HepG2 (cell line): ENCODE results near the gene TMEM250. TPM values are rescaled to one million over a fixed set of nuclear protein-coding genes. Genes with fewer than 3 reads are reported as not detected.

Source experiments
- ATAC-seq: fragments of 200-7000 bp; cut with Tn5 transposase; 3 replicates; pipeline ENCODE4 v1.9.1; 2020; ENCODE audit warnings: mild to moderate bottlenecking, moderate library complexity
- BruUV-seq: library from RNA; stranded (reverse); fragments of 400-500 nt; replicated peaks from 2 replicates; lab custom pipeline; 2021; lab: Mats Ljungman, UMichigan
- CTCF ChIA-PET: fragments of 300-600 bp; formaldehyde crosslinking; extraction: SDS; loops from one replicate; lab custom pipeline; 2021; ENCODE audit warnings: low total read pairs, inconsistent platforms, low intra/inter-chr PET ratio; lab: Yijun Ruan, JAX
- POLR2A ChIA-PET: fragments of 350-600 bp; sonication (Branson Sonifier 250); formaldehyde crosslinking; loops from one replicate; lab custom pipeline; 2020; ENCODE audit warnings: antibody characterized with exemption, inconsistent platforms; lab: Yijun Ruan, JAX
- DNase-seq: peaks from one replicate; pipeline ENCODE4 v3.0.0-alpha.2; 2015; ENCODE audit warnings: low spot score
- FAIRE-seq: peaks from 3 replicates; lab custom pipeline; 2011; peaks lifted over from hg19 to GRCh38; lab: Jason Lieb, UNC
- H2AFZ ChIP-seq: one replicate; pipeline ENCODE4 v1.6.1; 2011; ENCODE audit warnings: low read length, inconsistent platforms
- H3K27ac ChIP-seq: fragments of 300-600 bp; 3 replicates; pipeline ENCODE4 v1.8.0; 2011; ENCODE audit warnings: mixed run types, mild to moderate bottlenecking, mixed read lengths, low read length, inconsistent platforms; ENCODE audit not compliant: insufficient read depth; ENCODE audit errors: extremely low read length
- H3K27me3 ChIP-seq, 2 experiments: fragments of 200-600 bp in 1 of 2; 2 replicates in 1 of 2; 3 replicates in 1 of 2; pipeline versions ENCODE4 v1.6.0 to v1.8.0; 2011; ENCODE audit warnings: low read length in 2 of 2, mild to moderate bottlenecking in 2 of 2, moderate library complexity in 2 of 2, inconsistent platforms in 1 of 2; ENCODE audit not compliant: insufficient read depth in 2 of 2, control insufficient read depth in 1 of 2
- H3K36me3 ChIP-seq, 2 experiments: fragments of 200-600 bp in 1 of 2; replicated peaks in 1 of 2; 2 replicates in 1 of 2; 3 replicates in 1 of 2; pipeline versions ENCODE4 v1.5.1 to v1.8.0; 2011; ENCODE audit warnings: low read length in 2 of 2, inconsistent platforms in 1 of 2; ENCODE audit not compliant: insufficient read depth in 2 of 2, control insufficient read depth in 1 of 2
- H3K4me1 ChIP-seq: 2 replicates; pipeline ENCODE4 v1.5.1; 2012; ENCODE audit warnings: low read length, inconsistent platforms; ENCODE audit not compliant: insufficient read depth
- H3K4me2 ChIP-seq: 2 replicates; pipeline ENCODE4 v1.6.0; 2011; ENCODE audit warnings: low read depth, low read length, inconsistent platforms
- H3K4me3 ChIP-seq, 3 experiments: fragments of 200-600 bp in 1 of 3; sonication (generic), shearing (Covaris generic) in 1 of 3; replicated peaks in 1 of 3; 2 replicates each; pipeline ENCODE4 v1.5.1; 2011 to 2016; ENCODE audit warnings: low read length in 3 of 3, inconsistent platforms in 2 of 3, low read depth in 2 of 3, mild to moderate bottlenecking in 2 of 3, control low read depth in 1 of 3, mixed read lengths in 1 of 3; ENCODE audit not compliant: insufficient read depth in 1 of 3
- H3K79me2 ChIP-seq: one replicate; pipeline ENCODE4 v1.6.1; 2011; ENCODE audit warnings: low read length, inconsistent platforms; ENCODE audit not compliant: insufficient read depth
- H3K9ac ChIP-seq: 2 replicates; pipeline ENCODE4 v1.6.0; 2011; ENCODE audit warnings: mild to moderate bottlenecking, low read depth, low read length, inconsistent platforms; ENCODE audit not compliant: insufficient read depth
- H3K9me3 ChIP-seq: 2 replicates; pipeline ENCODE4 v1.5.1; 2012; ENCODE audit warnings: mild to moderate bottlenecking, low read length
- H4K20me1 ChIP-seq: 2 replicates; pipeline ENCODE4 v1.6.0; 2011; ENCODE audit warnings: inconsistent platforms, mild to moderate bottlenecking, low read length, moderate library complexity; ENCODE audit not compliant: insufficient read depth
- DNMT3B ChIP-seq: conservative IDR thresholded peaks from 2 replicates; pipeline ENCODE4 v1.6.1; 2016; ENCODE audit warnings: missing biosample characterization, control low read depth
- FOXJ3 ChIP-seq: sonication (generic); formaldehyde crosslinking; IDR thresholded peaks from 2 replicates; pipeline ENCODE4 v1.4.0; 2020; ENCODE audit warnings: missing genetic modification reagents, mild to moderate bottlenecking, borderline replicate concordance
- GZF1 ChIP-seq: sonication (generic); formaldehyde crosslinking; IDR thresholded peaks from 2 replicates; pipeline ENCODE4 v1.5.1; 2020; ENCODE audit warnings: mild to moderate bottlenecking, missing genetic modification reagents
- HMGA1 ChIP-seq: sonication (generic); formaldehyde crosslinking; conservative IDR thresholded peaks from 2 replicates; pipeline ENCODE4 v1.4.0; 2020; ENCODE audit warnings: missing genetic modification reagents
- MAZ ChIP-seq, 2 experiments: sonication (generic) in 1 of 2; formaldehyde crosslinking in 1 of 2; IDR thresholded peaks; 2 replicates each; pipeline versions ENCODE4 v1.5.0 to v1.6.1; 2012 to 2020; ENCODE audit warnings: low read depth in 2 of 2, mild to moderate bottlenecking in 2 of 2, borderline replicate concordance in 1 of 2, improper control_type of control experiment in 1 of 2, low read length in 1 of 2, missing genetic modification reagents in 1 of 2, moderate library complexity in 1 of 2
- RARA ChIP-seq: IDR thresholded peaks from 2 replicates; pipeline ENCODE4 v1.6.1; 2016; ENCODE audit warnings: missing genetic modification reagents, missing compliant biosample characterization
- SAP130 ChIP-seq: IDR thresholded peaks from 2 replicates; pipeline ENCODE4 v1.6.1; 2016; ENCODE audit warnings: low read depth
- SNAPC2 ChIP-seq: sonication (generic); formaldehyde crosslinking; IDR thresholded peaks from 2 replicates; pipeline ENCODE4 v1.8.1; 2022; ENCODE audit warnings: mild to moderate bottlenecking, missing genetic modification reagents
- ZNF292 ChIP-seq: sonication (generic); formaldehyde crosslinking; IDR thresholded peaks from 2 replicates; pipeline ENCODE4 v1.8.1; 2022; ENCODE audit warnings: mild to moderate bottlenecking, low read depth, missing genetic modification reagents, borderline replicate concordance
- ZNF562 ChIP-seq: sonication (generic); formaldehyde crosslinking; IDR thresholded peaks from 2 replicates; pipeline ENCODE4 v1.8.0; 2022; ENCODE audit warnings: missing genetic modification reagents, borderline replicate concordance
- ZNF605 ChIP-seq: sonication (generic); formaldehyde crosslinking; IDR thresholded peaks from 2 replicates; pipeline ENCODE4 v1.8.0; 2022; ENCODE audit warnings: mild to moderate bottlenecking, missing genetic modification reagents
- ZNF766 ChIP-seq: sonication (generic); formaldehyde crosslinking; IDR thresholded peaks from 2 replicates; pipeline ENCODE4 v1.5.0; 2020; ENCODE audit warnings: missing genetic modification reagents, borderline replicate concordance
- WGBS: methylation state at CpG from one replicate; pipeline ENCODE4 v1.1.6; 2017; ENCODE audit warnings: low lambda C conversion rate; 5-methylcytosine and 5-hydroxymethylcytosine counted together
- in situ Hi-C: cut with HindIII; loops from 2 replicates; pipeline ENCODE4 v1.10.0; 2017; ENCODE audit warnings: low pct_unique_long_range_greater_than_20kb; ENCODE audit not compliant: extremely low pct_ligation_motif_present
- intact Hi-C: fragments of 100-400 bp; cut with micrococcal nuclease; formaldehyde crosslinking; loops from one replicate; pipeline ENCODE4 v1.10.0; 2022; ENCODE audit not compliant: unreplicated experiment
- polyA plus RNA-seq, 8 experiments: library from polyadenylated mRNA; depleted of rRNA in 3 of 8; stranded (reverse) in 7 of 8; unstranded in 1 of 8; fragments of >200 nt; fragmentation: Illumina TruSeq in 4 of 8; extraction: Trizol in 4 of 8; gene quantifications; 2 replicates each; pipeline versions ENCODE4 v1.2.1 to v1.2.3, GENCODE V29; 2011 to 2016; ENCODE audit warnings: low read depth in 4 of 8, missing spikeins in 1 of 8, mixed read lengths in 1 of 8; ENCODE audit not compliant: insufficient read depth in 1 of 8
- total RNA-seq, 5 experiments: library from RNA; depleted of rRNA; stranded (reverse); fragments of >200 nt; fragmentation: Illumina TruSeq; extraction: Trizol; gene quantifications; 2 replicates each; pipeline ENCODE4 v1.2.3, GENCODE V29; 2016; ENCODE audit warnings: low read depth in 1 of 5
- TF ChIP-seq, protein P1 (sequence below): sonication (generic); formaldehyde crosslinking; IDR thresholded peaks from 2 replicates; pipeline ENCODE4 v1.4.0; 2020; ENCODE audit warnings: missing genetic modification reagents, borderline replicate concordance
- TF ChIP-seq, protein P2 (sequence below): sonication (generic); formaldehyde crosslinking; IDR thresholded peaks from 2 replicates; pipeline ENCODE4 v1.5.1; 2020; ENCODE audit warnings: mild to moderate bottlenecking, moderate library complexity, missing genetic modification reagents
- TF ChIP-seq, protein P3 (sequence below): IDR thresholded peaks from 2 replicates; pipeline ENCODE4 v1.6.1; 2016; ENCODE audit warnings: low read depth

Gene TMEM250
- total and polyA plus RNA-seq, 2 of the 13 experiments (the other 11 are each of a cell fraction or from before 2014, with no cell fraction given), result 5.5 to 13.9 TPM

DNA sequence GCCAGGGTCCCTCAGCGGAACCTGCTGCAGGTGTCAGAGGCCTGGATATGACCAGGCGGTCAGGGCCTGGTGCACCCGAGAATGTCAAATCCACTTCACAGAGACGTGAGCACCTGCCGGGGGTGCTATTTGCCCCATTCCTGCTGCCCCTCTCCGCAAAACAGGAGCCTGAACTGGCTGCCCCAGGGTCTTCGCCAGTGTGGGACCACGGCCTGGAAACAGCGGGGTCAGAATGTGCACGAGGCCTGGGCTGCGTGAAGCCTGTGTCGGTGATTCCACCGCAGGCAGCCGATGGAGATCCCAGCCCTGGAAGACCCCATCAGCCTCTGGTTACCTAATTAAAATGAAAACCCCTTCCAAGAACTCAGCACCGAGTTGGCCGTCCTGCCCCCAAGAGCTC lies 41.2 kb upstream of the TMEM250 start:
- in situ Hi-C loops, result no loop called here
- no peak for FAIRE-seq
- Histone ChIP-seq H3K27me3 (peaks cover 12 to 51% of the 10 kb centered on the region in 2 experiments; a peak in 4 of 5 replicates), H3K4me2 (no peak overlapping the region), H3K36me3 (no peaks in the 10 kb centered on the region), H3K4me3 (no peak overlapping the region), H2AFZ (no peak overlapping the region), H3K79me2 (no peaks in the 10 kb centered on the region), H4K20me1 (no peaks in the 10 kb centered on the region), H3K27ac (no peak overlapping the region), H3K9ac (no peak overlapping the region), H3K9me3 (no peaks in the 10 kb centered on the region), H3K4me1 (no peaks in the 10 kb centered on the region)
- BruUV-seq, result no TSS peak
- ATAC-seq, result no peak
- ChIA-PET POLR2A (interaction anchor here (0.6 to 1.1 kb wide), 2 partner anchors 10 to 171 kb away, joined by 3 read pairs; no protein-coding TSS in a partner anchor), CTCF (no interaction called here)
- no peak for TF ChIP-seq DNMT3B
- no peak for TF ChIP-seq RARA
- no peak for TF ChIP-seq GZF1
- TF ChIP-seq, protein P1, sequence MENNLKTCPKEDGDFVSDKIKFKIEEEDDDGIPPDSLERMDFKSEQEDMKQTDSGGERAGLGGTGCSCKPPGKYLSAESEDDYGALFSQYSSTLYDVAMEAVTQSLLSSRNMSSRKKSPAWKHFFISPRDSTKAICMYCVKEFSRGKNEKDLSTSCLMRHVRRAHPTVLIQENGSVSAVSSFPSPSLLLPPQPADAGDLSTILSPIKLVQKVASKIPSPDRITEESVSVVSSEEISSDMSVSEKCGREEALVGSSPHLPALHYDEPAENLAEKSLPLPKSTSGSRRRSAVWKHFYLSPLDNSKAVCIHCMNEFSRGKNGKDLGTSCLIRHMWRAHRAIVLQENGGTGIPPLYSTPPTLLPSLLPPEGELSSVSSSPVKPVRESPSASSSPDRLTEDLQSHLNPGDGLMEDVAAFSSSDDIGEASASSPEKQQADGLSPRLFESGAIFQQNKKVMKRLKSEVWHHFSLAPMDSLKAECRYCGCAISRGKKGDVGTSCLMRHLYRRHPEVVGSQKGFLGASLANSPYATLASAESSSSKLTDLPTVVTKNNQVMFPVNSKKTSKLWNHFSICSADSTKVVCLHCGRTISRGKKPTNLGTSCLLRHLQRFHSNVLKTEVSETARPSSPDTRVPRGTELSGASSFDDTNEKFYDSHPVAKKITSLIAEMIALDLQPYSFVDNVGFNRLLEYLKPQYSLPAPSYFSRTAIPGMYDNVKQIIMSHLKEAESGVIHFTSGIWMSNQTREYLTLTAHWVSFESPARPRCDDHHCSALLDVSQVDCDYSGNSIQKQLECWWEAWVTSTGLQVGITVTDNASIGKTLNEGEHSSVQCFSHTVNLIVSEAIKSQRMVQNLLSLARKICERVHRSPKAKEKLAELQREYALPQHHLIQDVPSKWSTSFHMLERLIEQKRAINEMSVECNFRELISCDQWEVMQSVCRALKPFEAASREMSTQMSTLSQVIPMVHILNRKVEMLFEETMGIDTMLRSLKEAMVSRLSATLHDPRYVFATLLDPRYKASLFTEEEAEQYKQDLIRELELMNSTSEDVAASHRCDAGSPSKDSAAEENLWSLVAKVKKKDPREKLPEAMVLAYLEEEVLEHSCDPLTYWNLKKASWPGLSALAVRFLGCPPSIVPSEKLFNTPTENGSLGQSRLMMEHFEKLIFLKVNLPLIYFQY (CRISPR knock-in tag), result no peak
- no peak for TF ChIP-seq FOXJ3 (CRISPR knock-in tag)
- no peak for TF ChIP-seq ZNF292 (CRISPR knock-in tag)
- no peak for TF ChIP-seq ZNF605
- TF ChIP-seq HMGA1 (CRISPR knock-in tag), result no peak
- TF ChIP-seq, protein P2, sequence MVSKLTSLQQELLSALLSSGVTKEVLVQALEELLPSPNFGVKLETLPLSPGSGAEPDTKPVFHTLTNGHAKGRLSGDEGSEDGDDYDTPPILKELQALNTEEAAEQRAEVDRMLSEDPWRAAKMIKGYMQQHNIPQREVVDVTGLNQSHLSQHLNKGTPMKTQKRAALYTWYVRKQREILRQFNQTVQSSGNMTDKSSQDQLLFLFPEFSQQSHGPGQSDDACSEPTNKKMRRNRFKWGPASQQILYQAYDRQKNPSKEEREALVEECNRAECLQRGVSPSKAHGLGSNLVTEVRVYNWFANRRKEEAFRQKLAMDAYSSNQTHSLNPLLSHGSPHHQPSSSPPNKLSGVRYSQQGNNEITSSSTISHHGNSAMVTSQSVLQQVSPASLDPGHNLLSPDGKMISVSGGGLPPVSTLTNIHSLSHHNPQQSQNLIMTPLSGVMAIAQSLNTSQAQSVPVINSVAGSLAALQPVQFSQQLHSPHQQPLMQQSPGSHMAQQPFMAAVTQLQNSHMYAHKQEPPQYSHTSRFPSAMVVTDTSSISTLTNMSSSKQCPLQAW (CRISPR knock-in tag), result no peak
- TF ChIP-seq SNAPC2 (CRISPR knock-in tag), result no peak
- TF ChIP-seq, protein P3, sequence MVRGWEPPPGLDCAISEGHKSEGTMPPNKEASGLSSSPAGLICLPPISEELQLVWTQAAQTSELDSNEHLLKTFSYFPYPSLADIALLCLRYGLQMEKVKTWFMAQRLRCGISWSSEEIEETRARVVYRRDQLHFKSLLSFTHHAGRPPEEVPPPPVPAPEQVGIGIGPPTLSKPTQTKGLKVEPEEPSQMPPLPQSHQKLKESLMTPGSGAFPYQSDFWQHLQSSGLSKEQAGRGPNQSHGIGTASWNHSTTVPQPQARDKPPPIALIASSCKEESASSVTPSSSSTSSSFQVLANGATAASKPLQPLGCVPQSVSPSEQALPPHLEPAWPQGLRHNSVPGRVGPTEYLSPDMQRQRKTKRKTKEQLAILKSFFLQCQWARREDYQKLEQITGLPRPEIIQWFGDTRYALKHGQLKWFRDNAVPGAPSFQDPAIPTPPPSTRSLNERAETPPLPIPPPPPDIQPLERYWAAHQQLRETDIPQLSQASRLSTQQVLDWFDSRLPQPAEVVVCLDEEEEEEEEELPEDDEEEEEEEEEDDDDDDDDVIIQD, result no peak
- TF ChIP-seq MAZ (IDR thresholded peaks at IDR 0.05; ENCODE audit: borderline replicate concordance, low read depth, low read length), result no peak
- no peak for TF ChIP-seq MAZ (CRISPR knock-in tag; IDR thresholded peaks at IDR 0.05; ENCODE audit: low read depth)
- no peak for TF ChIP-seq ZNF766 (CRISPR knock-in tag)
- no peak for TF ChIP-seq SAP130 (CRISPR knock-in tag)
- TF ChIP-seq ZNF562 (CRISPR knock-in tag), result no peak
- WGBS, result 67% methylated on average over 3 of the region's 16 CpGs
- intact Hi-C loops, result no loop called here
- no peak for DNase-seq
